ENCODE results near the gene CCDC9B.
A peak's percentile ranks its signal among the peaks of the same experiment; 100 is the strongest.

The CCDC9B gene

GRCh38 chr15:40340740-40341400 lies at the start of gene CCDC9B:
Gene CCDC9B, minus strand, starts transcription at chr15:40340939. Its CDS starts 120 bp downstream, at chr15:40340819.
- no peak for DNase-seq (ENCODE audit: low read depth, low spot score)

DNA sequence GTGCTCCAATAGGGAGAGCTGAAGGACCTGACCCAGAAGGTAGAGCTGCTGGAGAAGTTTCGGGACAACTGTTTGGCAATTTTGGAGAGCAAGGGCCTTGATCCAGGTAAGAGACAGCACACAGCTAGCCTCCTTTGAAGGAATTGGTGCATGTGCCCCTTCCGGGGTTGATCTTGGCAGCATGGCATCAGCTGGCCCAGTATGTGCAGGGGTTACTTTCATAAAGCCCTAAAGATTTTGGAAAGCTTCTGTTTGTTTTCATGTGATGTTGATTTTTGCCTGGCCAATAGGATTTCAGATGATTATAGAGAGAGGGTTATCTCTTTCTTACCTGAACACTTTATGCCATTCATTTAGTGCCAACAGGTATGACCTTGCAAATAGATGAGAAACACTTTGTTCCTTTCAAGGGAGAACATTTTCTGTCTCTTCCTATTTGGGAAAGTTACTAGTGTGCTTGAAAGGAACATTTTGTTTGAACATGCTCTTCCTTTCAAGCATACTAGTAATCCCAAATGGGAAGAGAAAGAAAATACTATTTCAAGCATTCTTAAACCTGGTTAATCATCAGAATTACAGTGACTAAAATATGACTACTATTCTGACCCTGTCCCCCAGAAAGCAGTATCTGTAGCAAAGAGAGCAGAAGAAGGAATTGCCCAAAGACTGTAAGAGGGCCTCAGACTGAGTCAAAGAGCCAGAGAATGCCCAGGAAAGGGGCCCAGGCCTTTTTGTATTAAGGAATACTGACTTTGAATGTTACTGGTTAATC lies 49.3 kb upstream of the CCDC9B start:
- DNase-seq (ENCODE audit: low read depth, low spot score), result no peak

DNA sequence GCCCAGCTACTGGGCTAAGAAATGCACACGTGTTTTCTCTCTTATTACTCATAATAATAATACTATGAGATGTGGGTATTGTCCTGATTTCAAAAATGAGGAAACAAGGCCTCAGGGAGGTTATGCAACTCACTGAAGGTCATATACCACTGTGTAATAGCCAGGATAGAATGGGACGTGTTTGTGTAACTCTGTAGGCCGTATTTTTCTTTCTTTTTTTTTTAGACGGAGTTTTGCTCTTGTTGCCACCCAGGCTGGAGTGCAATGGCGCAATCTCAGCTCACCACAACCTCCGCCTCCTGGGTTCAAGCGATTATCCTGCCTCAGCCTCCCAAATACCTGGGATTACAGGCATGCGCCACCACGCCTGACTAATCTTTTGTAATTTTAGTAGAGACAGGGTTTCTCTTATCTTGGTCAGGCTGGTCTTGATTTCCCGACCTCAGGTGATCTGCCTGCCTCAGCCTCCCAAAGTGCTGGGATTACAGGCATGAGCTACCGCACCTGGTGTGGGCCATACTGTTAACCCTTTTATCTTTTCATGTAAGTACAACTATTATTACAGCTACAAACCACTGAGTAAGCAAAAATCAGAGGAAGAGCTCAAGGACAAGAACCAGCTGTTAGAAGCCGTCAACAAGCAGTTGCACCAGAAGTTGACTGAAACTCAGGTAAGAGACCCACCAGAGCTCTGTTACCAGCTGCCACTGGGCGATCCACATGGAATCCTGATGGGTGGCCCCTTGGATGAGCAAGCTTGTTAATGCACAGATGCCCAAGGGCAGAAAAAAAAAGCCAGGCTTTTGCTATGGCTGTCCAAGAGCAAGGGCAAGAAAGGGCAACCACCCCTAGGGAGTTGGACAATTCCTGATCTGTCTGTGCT lies 48.4 kb upstream of the CCDC9B start:
- no peak for DNase-seq (ENCODE audit: low read depth, low spot score)

- DNase-seq (ENCODE audit: low read depth, low spot score), result no peak
These were observed 45.7 kb upstream of the CCDC9B start for GRCh38 chr15:40386480-40386879.

GRCh38 chr15:40382580-40383456 lies 42.1 kb upstream of the CCDC9B start, which contains the start of gene KNSTRN:
Gene KNSTRN, plus strand, starts transcription at chr15:40382721. Its CDS starts 115 bp downstream, at chr15:40382836.
- peak; percentile 89 for DNase-seq (ENCODE audit: low read depth, low spot score)

DNA sequence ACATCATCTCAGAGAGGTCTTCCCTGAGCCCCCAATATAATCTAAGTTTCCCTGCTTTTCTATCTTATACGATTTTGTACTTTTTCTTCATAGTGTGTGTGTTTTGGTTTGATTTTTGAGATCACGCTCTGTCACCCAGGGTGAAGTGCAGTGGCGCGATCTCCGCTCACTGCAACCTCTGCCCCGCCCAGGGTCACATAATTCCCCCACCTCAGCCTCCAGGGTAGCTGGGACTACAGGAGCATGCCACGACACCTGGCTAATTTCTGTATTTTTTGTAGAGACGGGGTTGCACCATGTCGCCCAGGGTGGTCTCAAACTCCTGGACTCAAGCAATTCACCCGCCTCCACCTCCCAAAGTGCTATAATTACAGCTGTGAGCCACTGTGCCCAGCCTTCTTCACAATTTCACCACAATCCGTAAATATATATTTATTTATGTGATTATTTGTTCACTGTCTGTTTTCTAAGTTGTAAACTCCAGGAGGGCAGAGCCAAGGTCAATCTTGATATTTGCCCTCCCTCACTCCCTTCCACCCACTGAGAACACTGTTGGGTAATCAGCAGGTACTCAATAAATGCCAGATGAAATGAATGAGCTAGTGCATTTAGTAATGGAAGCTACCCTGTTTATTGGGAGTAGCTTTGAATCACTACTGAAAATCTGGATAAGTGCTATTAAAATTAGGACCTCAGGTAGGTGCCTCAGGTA lies 41.2 kb upstream of the CCDC9B start:
- DNase-seq (ENCODE audit: low read depth, low spot score), result no peak

DNA sequence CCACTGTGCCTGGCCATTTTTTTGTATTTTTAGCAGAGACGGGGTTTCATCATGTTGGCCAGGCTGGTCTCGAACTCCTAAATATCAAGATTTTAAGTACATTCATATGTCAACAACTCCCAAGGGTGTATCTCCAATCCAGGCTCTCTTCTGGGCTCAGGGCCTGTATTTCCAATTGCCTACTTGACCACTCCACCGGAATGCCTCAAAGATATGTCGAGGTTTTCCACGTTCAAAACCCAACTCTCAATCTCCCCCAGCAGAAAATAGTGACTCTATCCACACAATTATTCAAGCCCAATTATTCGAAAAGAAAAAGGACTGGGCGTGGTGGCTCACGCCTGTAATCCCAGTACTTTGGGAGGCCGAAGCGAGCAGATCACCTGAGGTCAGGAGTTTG lies 39.9 kb upstream of the CCDC9B start:
- DNase-seq (ENCODE audit: low read depth, low spot score), result no peak

- no peak for DNase-seq (ENCODE audit: low read depth, low spot score)
These were observed 39.1 kb upstream of the CCDC9B start for GRCh38 chr15:40379853-40380252.

GRCh38 chr15:40379374-40379773 lies 38.6 kb upstream of the CCDC9B start:
- no peak for DNase-seq (ENCODE audit: low read depth, low spot score)

DNA sequence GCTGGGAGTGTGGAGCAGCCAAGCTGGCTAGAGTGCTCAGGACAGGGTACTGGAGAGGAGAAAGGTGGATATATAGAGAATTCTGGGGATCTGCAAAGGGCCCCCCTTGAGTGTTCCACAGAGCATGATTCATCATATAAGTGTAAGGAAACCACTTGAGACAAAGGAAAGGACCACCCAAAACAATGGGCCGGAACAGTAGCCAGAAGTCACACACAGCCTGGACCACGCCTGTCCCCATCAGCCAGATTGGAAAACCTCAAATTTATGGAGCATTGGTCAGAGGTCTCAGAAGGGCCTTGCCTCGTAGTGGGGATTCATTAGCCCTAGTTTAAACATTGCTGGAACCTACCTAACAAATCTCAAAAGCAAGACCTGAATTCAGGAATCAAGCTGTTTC lies 36.9 kb upstream of the CCDC9B start:
- DNase-seq (ENCODE audit: low read depth, low spot score), result no peak

DNA sequence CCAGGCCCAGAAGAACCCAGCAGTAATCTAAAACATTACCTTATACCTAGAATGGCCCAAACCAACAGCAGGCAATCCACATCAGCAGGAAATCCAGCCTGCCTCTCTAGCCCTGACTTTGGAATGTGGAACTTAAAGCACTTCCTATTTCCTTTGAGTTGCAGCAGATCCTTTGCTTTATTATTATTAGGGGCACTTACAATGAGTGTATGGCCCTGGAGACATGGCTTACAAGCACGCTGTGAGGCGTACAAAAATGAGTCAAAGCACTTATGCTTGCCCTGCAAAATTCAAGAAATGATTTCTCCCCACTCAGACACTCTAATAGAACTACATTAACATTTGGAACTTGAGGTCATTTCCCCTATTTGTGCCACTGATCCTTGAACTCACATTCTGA lies 32.2 kb upstream of the CCDC9B start:
- DNase-seq (ENCODE audit: low read depth, low spot score), result no peak

GRCh38 chr15:40369971-40370370 lies 29.2 kb upstream of the CCDC9B start:
- DNase-seq (ENCODE audit: low read depth, low spot score), result no peak

- DNase-seq (ENCODE audit: low read depth, low spot score), result no peak
These were observed 28.7 kb upstream of the CCDC9B start for GRCh38 chr15:40369474-40369869.

DNA sequence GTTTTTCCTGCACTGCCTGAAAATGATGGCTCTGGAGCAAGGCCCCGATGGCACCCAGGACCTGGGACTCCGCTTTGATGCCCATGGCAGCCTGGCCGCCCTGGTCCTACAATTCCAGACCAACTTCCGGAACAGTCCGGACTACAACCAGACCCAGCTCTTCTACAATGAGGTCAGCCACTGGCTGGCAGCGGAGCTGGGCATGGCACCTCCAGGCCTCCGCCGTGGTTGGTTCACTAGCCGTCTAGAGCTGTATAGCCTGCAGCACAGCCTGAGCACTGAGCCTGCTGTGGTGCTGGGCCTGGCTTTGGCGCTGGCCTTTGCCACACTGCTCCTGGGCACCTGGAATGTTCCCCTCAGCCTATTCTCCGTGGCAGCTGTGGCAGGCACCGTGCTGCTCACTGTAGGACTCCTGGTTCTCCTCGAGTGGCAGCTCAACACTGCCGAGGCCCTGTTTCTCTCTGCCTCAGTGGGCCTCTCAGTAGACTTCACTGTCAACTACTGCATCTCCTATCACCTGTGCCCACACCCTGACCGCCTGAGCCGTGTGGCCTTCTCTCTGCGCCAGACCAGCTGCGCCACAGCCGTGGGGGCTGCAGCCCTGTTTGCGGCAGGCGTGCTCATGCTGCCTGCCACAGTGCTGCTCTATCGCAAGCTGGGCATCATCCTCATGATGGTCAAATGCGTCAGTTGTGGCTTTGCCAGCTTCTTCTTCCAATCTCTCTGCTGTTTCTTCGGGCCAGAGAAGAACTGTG lies 28.2 kb upstream of the CCDC9B start:
- DNase-seq (ENCODE audit: low read depth, low spot score), result no peak

- DNase-seq (ENCODE audit: low read depth, low spot score), result peak; percentile 57
These were observed 27.2 kb upstream of the CCDC9B start for GRCh38 chr15:40367686-40368611.

- no peak for DNase-seq (ENCODE audit: low read depth, low spot score)
These were observed 26.6 kb upstream of the CCDC9B start for GRCh38 chr15:40367371-40367685.

- DNase-seq (ENCODE audit: low read depth, low spot score), result no peak
These were observed 26.0 kb upstream of the CCDC9B start for GRCh38 chr15:40366457-40367370.

All from activated naive CD8-positive, alpha-beta T cell treated with anti-CD3 and anti-CD28 coated beads, Interleukin-2, amount 50 U/mL, for 16 hours (primary cell).